ENCODE results near the gene SLC2A14.
"Not testable (repeated sequence)": the region's sequence is repeated elsewhere in the genome, so short reads cannot be mapped to it uniquely, and the experiment has no call there.

SLC2A14 gene

DNA sequence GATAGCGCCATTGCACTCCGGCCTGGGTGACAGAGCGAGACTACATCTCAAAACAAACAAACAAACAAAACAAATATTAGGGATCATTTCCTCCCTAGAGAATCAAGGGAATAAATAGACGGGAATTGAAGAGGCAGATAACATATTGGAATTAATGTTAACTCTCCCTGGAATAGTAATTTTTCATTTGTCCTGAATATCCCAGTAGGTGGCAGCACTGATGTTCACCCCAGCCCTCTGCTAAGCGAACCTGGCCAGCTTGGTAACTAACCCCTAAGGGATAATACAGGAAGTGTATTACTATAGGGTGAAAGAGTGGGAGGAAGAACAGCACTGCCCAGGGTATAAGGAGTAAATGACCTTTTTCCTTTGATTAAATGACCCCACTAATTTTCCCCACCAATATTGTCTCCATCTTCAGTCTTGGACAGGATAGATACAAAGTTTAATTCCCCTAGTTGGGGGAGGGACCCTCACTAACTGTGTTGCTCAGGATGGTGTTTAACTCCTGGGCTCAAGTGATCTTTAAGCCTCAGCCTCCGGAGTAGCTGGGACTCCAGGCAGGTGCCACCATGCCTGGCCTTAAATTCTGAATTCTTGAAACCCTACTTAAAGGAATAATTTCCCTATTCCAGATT lies 40.5 kb downstream of the SLC2A14 start:
- peak; percentile 50 for DNase-seq

GRCh38 chr12:7829737-7830136 lies 43.0 kb downstream of the SLC2A14 start:
- not testable (repeated sequence) for DNase-seq

DNA sequence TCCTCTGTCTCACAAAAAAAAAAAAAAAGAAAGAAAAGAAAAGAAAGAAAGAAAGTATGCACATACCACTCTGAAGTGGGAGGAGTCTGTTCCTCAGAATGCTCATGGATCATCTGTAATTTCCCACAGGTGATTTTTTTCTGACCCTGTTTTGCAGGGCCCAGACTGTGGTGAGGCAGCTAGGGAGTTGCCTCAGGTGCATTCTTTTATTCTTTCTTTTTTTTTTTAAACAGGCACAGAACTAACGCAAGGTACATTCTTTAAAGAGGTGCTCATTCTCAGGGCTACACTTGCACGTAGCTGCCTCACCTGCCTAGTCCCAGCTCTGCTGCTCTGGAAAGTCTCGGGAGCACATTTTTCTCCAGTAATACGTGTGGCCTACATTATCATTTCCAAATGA lies 47.0 kb downstream of the SLC2A14 start:
- DNase-seq: not testable (repeated sequence)

DNA sequence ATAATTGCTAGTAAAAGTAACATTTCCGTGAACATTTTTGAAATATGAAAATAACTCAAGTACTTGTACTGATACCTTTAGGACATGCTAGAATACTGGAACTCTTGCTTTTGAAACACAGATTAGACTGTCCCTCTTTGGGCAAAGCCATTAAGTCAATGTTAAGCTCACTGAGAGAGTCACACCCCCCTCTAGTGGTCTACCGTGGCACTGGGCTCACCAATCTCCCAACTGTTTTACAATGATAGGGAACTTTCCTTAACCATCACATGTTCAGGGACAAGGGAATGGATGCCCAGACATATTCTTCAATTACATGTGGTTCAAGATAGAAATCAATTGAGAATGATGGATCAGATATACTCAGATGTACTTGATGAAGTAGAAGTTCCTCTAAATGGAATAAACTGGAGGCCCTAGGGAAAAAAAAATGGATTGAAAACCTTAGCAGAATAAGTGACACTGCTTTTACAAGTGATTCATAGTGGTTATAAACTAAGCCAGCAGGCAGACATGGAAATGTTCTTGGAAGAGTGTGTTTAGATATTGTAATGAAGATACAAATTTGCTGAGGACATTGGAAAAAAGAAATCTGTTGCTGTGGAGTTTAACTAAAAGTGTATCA lies 65.7 kb downstream of the SLC2A14 start:
- DNase-seq: peak; percentile 57

DNA sequence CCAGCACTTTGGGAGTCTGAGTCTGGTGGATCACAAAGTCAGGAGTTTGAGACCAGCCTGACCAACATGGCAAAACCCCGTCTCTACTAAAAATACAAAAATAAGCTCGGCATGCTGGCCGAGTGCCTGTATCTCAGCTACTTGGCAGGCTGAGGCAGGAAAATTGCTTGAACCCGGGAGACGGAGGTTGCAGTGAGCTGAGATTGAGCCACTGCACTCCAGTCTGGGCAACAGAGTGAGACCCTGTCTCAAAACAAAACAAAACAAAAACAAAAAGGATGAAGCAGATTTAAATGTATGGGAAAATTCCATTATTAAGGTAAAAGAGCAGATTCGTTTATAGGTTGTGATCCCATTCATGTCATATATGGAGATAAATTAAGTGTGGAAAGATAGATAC lies 66.4 kb downstream of the SLC2A14 start:
- not testable (repeated sequence) for DNase-seq

DNA sequence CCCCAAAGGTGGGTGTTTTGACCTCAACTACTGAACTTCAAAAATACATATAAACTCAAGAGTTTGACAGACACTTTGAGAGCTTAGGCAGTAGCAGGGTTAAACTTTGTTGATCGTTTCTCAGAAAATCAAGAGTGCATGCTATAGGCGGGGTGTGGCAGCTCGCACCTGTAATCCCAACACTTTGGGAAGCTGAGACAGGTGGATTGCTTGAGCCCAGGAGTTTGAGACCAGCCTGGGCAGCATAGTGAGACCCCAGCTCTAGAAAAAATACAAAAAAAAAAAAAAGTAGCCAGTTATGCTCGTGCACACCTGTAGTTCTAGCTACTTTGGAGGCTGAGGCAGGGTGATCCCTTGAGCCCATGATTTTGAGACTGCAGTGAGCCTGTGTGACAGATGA lies 71.3 kb downstream of the SLC2A14 start:
- DNase-seq: no peak

GRCh38 chr12:7798750-7799308 lies 73.9 kb downstream of the SLC2A14 start:
- DNase-seq: not testable (repeated sequence)

GRCh38 chr12:7797698-7798398 lies 74.9 kb downstream of the SLC2A14 start:
- DNase-seq: no peak

DNA sequence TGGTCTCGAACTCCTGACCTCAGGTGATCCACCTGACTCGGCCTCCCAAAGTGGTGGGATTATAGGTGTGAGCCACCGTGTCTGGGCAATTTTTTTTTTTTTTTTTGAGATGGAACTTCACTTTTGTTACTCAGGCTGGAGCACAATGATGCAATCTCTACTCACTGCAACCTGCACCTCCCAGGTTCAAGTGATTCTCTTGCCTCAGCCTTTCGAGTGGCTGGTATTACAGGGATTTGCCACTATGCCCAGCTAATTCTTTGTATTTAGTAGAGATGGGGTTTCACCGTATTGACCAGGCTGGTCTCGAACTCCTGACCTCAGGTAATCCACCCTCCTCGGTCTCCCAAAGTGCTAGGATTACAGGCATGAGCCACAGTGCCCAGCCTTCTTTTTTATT lies 75.4 kb downstream of the SLC2A14 start:
- not testable (repeated sequence) for DNase-seq

DNA sequence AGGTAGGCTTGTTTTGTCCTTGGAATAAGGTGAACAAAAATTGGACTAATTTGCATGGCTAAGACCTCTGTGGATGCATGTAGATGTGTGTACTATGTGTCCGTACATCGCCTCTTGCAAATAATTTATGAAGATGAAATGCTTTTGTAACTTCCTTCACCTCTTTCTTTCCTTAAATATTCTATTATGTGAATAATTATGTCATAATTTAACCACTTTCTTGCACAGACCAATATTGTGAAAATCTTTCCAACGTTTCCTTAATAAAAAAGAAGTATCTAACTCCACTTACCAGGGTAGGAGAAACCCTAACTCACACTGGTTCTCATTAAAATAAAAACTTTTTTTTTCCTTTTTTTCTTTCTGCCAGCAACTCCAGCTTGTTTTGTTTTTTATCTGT lies 79.5 kb downstream of the SLC2A14 start:
- no peak for DNase-seq

DNA sequence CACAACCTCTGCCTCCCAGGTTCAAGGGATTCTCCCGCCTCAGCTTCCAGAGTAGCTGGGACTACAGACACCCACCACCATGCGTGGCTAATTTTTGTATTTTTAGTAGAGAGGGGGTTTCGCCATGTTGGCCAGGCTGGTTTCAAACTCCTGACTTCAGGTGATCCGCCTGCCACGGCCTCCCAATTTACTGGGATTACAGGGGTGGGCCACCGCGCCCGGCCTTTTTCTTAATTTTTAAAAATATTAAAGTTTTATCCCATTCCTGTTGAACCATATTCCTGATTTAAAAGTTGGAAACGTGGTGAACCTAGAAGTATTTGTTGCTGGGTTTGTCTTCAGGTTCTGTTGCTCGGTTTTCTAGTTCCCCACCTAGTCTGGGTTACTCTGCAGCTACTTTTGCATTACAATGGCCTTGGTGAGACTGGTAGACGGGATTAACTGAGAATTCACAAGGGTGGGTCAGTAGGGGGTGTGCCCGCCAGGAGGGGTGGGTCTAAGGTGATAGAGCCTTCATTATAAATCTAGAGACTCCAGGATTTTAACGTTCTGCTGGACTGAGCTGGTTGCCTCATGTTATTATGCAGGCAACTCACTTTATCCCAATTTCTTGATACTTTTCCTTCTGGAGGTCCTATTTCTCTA lies 83.7 kb downstream of the SLC2A14 start, which contains the start of gene NANOG:
Gene NANOG, plus strand, starts transcription at position 519 of the 645 bp plus-strand sequence. CDS start 213 bp downstream, outside the sequence.
- not testable (repeated sequence) for DNase-seq

DNA sequence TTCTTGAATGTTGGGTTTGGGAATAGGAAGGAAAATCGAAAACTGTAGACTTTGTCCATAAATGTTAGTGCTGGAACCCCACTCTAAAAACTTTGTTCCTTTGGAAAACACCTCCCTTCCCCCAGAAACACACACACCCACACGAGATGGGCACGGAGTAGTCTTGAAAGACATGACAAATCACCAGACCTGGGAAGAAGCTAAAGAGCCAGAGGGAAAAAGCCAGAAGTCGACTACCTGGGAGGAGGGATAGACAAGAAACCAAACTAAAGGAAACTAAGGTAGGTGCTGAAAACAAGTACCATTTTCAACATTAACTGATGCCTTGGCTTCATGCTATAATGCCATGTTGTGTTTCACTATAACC lies 84.4 kb downstream of the SLC2A14 start:
- DNase-seq: no peak

GRCh38 chr12:7787574-7788293 lies 85.0 kb downstream of the SLC2A14 start:
- no peak for DNase-seq

DNA sequence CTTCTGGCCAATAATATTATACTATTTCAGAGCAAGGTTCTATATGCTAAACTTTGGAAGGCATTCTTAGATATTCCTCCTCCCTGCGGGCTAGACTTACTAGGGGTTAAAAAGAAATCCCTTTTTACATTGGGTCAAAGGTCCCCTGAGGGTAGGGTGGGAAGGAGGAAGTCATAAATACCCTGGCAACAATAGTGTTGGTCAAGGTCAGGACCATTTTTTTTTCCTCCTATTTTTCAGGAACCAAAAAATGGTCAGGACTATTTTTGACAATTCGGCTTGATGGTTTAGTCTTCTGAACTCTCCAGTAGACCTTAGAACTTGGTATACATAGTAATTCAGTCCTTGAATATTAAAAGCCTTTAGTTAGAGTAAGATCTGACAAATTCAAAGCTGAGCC lies 88.0 kb downstream of the SLC2A14 start:
- DNase-seq: no peak

GRCh38 chr12:7783433-7783832 lies 89.3 kb downstream of the SLC2A14 start:
- DNase-seq: not testable (repeated sequence)

- no peak for DNase-seq
Observed at GRCh38 chr12:7782055-7782454, 90.7 kb downstream of the SLC2A14 start.

DNA sequence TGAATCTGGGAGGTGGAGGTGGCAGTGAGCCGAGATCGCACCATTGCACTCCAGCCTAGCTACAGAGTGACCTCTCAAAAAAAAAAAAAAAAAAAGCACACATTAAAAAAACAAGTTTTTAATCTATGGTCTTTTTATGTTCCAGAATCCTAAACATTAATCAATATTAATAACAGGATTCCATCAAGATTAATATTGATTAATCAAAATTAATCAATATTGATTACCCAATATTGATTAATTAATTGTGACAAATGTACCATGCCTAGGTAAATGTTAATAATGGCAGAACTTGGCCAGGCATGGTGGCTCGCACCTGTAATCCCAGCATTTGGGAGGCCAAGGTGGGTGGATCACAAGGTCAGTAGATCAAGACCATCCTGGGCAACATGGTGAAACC lies 91.4 kb downstream of the SLC2A14 start:
- no peak for DNase-seq

- DNase-seq: no peak
Observed at GRCh38 chr12:7769999-7770398, 102.7 kb downstream of the SLC2A14 start.
